Upper lobe of left lung (tissue), 6 donors: ENCODE measurements around the gene LRP5. TPM values are rescaled to one million over a fixed set of nuclear protein-coding genes. Genes with fewer than 3 reads are reported as not detected.

Experiments
- ATAC-seq, 2 donors: fragments of 200-7000 bp; cut with Tn5 transposase; one replicate each; pipeline ENCODE4 v1.9.1; 2022; ENCODE audit warnings: mild to moderate bottlenecking in 2 of 2, moderate library complexity in 2 of 2; ENCODE audit not compliant: low FRiP score in 2 of 2
- DNase-seq, 2 donors: peaks; one replicate each; pipeline ENCODE4 v3.0.0-alpha.2; 2019 to 2020
- H3K27ac ChIP-seq, 4 donors: fragments of 200-600 bp; sonication (generic); one replicate each; pipeline ENCODE4 v1.5.1; 2016 to 2019
- H3K27me3 ChIP-seq, 4 donors: fragments of 200-600 bp; sonication (generic); one replicate each; pipeline ENCODE4 v1.5.1; 2017 to 2019
- H3K36me3 ChIP-seq, 4 donors: fragments of 200-600 bp; sonication (generic); one replicate each; pipeline ENCODE4 v1.5.1; 2016 to 2019
- H3K4me1 ChIP-seq, 4 donors: fragments of 200-600 bp; sonication (generic); one replicate each; pipeline ENCODE4 v1.5.1; 2018 to 2019
- H3K4me3 ChIP-seq, 4 donors: fragments of 200-600 bp; sonication (generic); one replicate each; pipeline ENCODE4 v1.5.1; 2017 to 2019; ENCODE audit warnings: mild to moderate bottlenecking in 2 of 4, moderate library complexity in 1 of 4
- H3K9me3 ChIP-seq, 4 donors: fragments of 200-600 bp; sonication (generic); one replicate each; pipeline ENCODE4 v1.5.1; 2018 to 2019
- EP300 ChIP-seq, 4 donors: sonication (generic); formaldehyde crosslinking; IDR thresholded peaks; one replicate each; pipeline ENCODE4 v1.5.1; 2017; ENCODE audit warnings: antibody characterized with exemption in 4 of 4, control low read depth in 2 of 4
- POLR2A ChIP-seq, 4 donors: fragments of 450-650 bp; IDR thresholded peaks; one replicate each; pipeline ENCODE4 v1.5.1; 2016 to 2017; ENCODE audit warnings: antibody characterized with exemption in 4 of 4, mild to moderate bottlenecking in 2 of 4
- POLR2AphosphoS5 ChIP-seq, 2 donors: sonication (generic); formaldehyde crosslinking; IDR thresholded peaks; one replicate each; pipeline ENCODE4 v1.5.1; 2017; ENCODE audit warnings: antibody characterized with exemption in 2 of 2
- WGBS, 2 donors: methylation state at CpG; one replicate each; pipeline ENCODE4 v1.1.5; 2017 to 2018; 5-methylcytosine and 5-hydroxymethylcytosine counted together
- total RNA-seq, 6 donors: library from RNA; depleted of rRNA in 4 of 6; stranded (reverse); fragments of >200 nt in 4 of 6; gene quantifications; one replicate each; pipeline versions ENCODE4 v1.1.0 to v1.2.1, GENCODE V29; 2016 to 2021
- TF ChIP-seq, protein P1 (sequence below), 6 experiments: fragments of 450-650 bp in 4 of 6; fragments of 200-600 bp in 2 of 6; sonication (generic) in 2 of 6; IDR thresholded peaks; one replicate each; pipeline ENCODE4 v1.5.1; 2016 to 2019; ENCODE audit warnings: antibody characterized with exemption in 6 of 6
- donor health status: DM: no; HTN: no; CAD: no; lungs with moderate emphysema.
- donor health status: DM: no; HTN: yes; CAD: no; lungs with severe emphysema.

Gene LRP5
- total RNA-seq, 6 donors from 2014 or later = 51.5 to 79.4 (median 67.6) TPM

- peak overlapping the region; percentile 62 to 83 (median 77) for H3K27ac ChIP-seq
- TF ChIP-seq POLR2AphosphoS5 (IDR thresholded peaks at IDR 0.05) (no peak), EP300 (IDR thresholded peaks at IDR 0.05) (no peak), POLR2A (IDR thresholded peaks at IDR 0.05) (no peak)
- TF ChIP-seq, protein P1, sequence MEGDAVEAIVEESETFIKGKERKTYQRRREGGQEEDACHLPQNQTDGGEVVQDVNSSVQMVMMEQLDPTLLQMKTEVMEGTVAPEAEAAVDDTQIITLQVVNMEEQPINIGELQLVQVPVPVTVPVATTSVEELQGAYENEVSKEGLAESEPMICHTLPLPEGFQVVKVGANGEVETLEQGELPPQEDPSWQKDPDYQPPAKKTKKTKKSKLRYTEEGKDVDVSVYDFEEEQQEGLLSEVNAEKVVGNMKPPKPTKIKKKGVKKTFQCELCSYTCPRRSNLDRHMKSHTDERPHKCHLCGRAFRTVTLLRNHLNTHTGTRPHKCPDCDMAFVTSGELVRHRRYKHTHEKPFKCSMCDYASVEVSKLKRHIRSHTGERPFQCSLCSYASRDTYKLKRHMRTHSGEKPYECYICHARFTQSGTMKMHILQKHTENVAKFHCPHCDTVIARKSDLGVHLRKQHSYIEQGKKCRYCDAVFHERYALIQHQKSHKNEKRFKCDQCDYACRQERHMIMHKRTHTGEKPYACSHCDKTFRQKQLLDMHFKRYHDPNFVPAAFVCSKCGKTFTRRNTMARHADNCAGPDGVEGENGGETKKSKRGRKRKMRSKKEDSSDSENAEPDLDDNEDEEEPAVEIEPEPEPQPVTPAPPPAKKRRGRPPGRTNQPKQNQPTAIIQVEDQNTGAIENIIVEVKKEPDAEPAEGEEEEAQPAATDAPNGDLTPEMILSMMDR (IDR thresholded peaks at IDR 0.05) = no peak
- no peaks in the 10 kb centered on the region for H3K27me3 ChIP-seq
- no peak for DNase-seq
- 86 to 100% methylated on average over 6 to 7 of the region's 7 CpGs for WGBS, 2 donors
- peaks cover 21 to 45% (median 28%) of the 10 kb centered on the region in 4 donors for H3K4me1 ChIP-seq
- no peak for ATAC-seq
- H3K9me3 ChIP-seq = no peaks in the 10 kb centered on the region
- H3K4me3 ChIP-seq = no peak overlapping the region
- H3K36me3 ChIP-seq = peaks cover 0 to 6% (median 3%) of the 10 kb centered on the region in 4 donors
Observed at GRCh38 chr11:68353118-68353517, 40.7 kb downstream of the LRP5 start.

DNA sequence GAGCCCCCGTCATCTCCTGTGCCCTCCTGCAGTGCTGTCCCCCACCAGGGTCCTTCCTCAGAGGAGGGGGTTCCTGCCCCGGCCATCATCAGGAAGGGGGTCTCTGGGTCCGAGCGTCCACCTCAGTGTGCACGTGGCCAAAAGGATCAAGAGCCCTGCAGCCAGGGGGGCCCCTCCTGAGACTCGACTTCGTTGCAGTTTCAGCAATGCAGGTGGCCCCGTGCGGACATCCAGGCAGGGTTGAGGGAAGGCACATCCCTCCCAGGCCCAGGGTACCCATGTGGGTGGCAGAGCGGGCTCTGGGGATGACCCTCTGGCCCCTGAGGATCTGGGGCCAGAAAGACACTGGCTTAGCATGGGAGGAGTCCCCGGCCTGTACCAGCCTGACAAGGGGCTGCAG is 41.3 kb downstream of the LRP5 start:
- no peaks in the 10 kb centered on the region for H3K9me3 ChIP-seq
- peak overlapping the region; percentile 62 to 83 (median 77) for H3K27ac ChIP-seq
- no peak for TF ChIP-seq POLR2AphosphoS5 (IDR thresholded peaks at IDR 0.05)
- TF ChIP-seq, protein P1 (IDR thresholded peaks at IDR 0.05) = no peak
- TF ChIP-seq EP300 (IDR thresholded peaks at IDR 0.05) = no peak
- TF ChIP-seq POLR2A (IDR thresholded peaks at IDR 0.05) = no peak
- H3K4me3 ChIP-seq = no peak overlapping the region
- peaks cover 0 to 10% (median 5%) of the 10 kb centered on the region in 4 donors for H3K36me3 ChIP-seq
- no peaks in the 10 kb centered on the region for H3K27me3 ChIP-seq
- no peak for ATAC-seq
- DNase-seq = no peak
- peaks cover 21 to 45% (median 28%) of the 10 kb centered on the region in 4 donors for H3K4me1 ChIP-seq
- WGBS, 2 donors = 88% methylated on average over 11 of the region's 11 CpGs; no CpG with 5 or more reads in 1 of the 2 donors

DNA sequence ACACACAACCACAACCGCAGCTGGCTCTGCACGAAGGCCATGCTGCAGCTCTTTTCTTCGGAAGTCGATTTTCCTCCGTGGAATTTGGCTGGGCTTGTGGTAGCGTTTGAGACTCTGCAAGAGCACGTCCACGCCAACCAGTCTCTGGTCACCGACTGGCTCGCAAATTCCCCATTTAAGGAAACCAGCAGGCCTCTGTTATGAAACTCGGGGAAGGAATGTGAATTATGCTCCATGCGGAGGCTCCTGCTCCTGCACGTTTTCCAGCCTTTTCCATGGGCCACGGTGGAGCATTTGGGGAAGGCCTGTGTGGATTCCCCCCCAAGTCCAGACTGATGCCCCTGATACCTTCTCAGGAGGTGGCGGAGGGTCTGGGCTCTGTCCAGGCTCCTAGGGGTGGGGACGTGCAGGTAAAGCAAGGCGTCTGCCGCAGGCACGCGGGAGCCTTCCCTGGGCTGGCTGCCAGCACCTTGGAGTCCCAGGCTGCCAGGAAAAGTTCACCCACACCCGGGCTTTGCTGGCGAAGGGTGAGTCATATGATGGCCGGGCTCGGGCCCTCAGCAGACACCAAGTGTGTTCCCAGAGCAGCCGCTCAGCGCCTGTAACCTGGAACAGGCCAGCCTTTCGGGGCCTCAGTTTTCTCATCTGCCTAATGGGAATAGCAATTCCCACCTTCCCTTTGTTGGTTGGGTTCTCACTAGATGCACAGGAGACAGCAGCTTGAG is 41.9 kb downstream of the LRP5 start:
- WGBS, 2 donors = 51 to 58% methylated on average over 23 to 27 of the region's 27 CpGs
- H3K36me3 ChIP-seq = peaks cover 0 to 14% (median 7%) of the 10 kb centered on the region in 4 donors

GRCh38 chr11:68355471-68355870 is 43.1 kb downstream of the LRP5 start:
- Histone ChIP-seq H3K27ac (peak overlapping the region; percentile 48 to 83 (median 72)), H3K4me3 (no peak overlapping the region), H3K4me1 (peaks cover 21 to 30% (median 21%) of the 10 kb centered on the region in 4 donors), H3K27me3 (no peaks in the 10 kb centered on the region), H3K36me3 (peaks cover 0 to 21% (median 8%) of the 10 kb centered on the region in 4 donors), H3K9me3 (no peaks in the 10 kb centered on the region)
- DNase-seq = no peak
- 89 to 95% methylated on average over 3 to 7 of the region's 7 CpGs for WGBS, 2 donors
- TF ChIP-seq POLR2AphosphoS5 (IDR thresholded peaks at IDR 0.05) = no peak
- TF ChIP-seq EP300 (IDR thresholded peaks at IDR 0.05) = no peak
- TF ChIP-seq POLR2A (IDR thresholded peaks at IDR 0.05) = no peak
- TF ChIP-seq, protein P1 (IDR thresholded peaks at IDR 0.05) = no peak
- no peak for ATAC-seq

More for the DNA sequence above, 41.9 kb downstream of the LRP5 start:
- H3K27me3 ChIP-seq = no peaks in the 10 kb centered on the region
- peaks cover 21 to 40% (median 25%) of the 10 kb centered on the region in 4 donors for H3K4me1 ChIP-seq
- H3K27ac ChIP-seq = peak overlapping the region; percentile 62 to 83 (median 77)
- no peak overlapping the region for H3K4me3 ChIP-seq
- H3K9me3 ChIP-seq = no peaks in the 10 kb centered on the region
- peak in 1 of 4 donors; percentile 48 for TF ChIP-seq EP300 (IDR thresholded peaks at IDR 0.05)
- TF ChIP-seq POLR2AphosphoS5 (IDR thresholded peaks at IDR 0.05) = no peak
- peak in 1 of 4 donors; percentile 21 for TF ChIP-seq POLR2A (IDR thresholded peaks at IDR 0.05)
- TF ChIP-seq, protein P1 (IDR thresholded peaks at IDR 0.05) = peak in 1 of 6 experiments; percentile 20
- DNase-seq = peak; percentile 91
- peak; percentile 81 to 86 for ATAC-seq
